HEK293 (cell line): Measurements from ENCODE around the gene SERPINA6.
"Not testable (repeated sequence)": the region's sequence is repeated elsewhere in the genome, so short reads cannot be mapped to it uniquely, and the experiment has no call there.

ENCODE experiments used
- CTCF ChIA-PET: fragments of 350-600 bp; formaldehyde crosslinking; extraction: SDS; loops from one replicate; lab custom pipeline; 2021; ENCODE audit warnings: antibody characterized with exemption; lab: Yijun Ruan, JAX
- POLR2A ChIA-PET: fragments of 300-600 bp; formaldehyde crosslinking; extraction: SDS; loops from one replicate; lab custom pipeline; 2020; ENCODE audit warnings: antibody characterized with exemption, inconsistent platforms; lab: Yijun Ruan, JAX
- H3K27ac ChIP-seq: fragments of 200-500 bp; sonication (Bioruptor generic); 2 replicates; pipeline ENCODE4 v1.5.1; 2014; ENCODE audit warnings: low read depth, low read length, control low read depth, inconsistent platforms; ENCODE audit errors: extremely low read depth
- H3K36me3 ChIP-seq, 2 experiments: fragments of 200-500 bp in 1 of 2; sonication (Bioruptor generic) in 1 of 2; 1 replicate in 1 of 2; 2 replicates in 1 of 2; pipeline ENCODE4 v1.5.1; 2014 to 2017; ENCODE audit warnings: inconsistent platforms in 2 of 2, low read length in 2 of 2; ENCODE audit not compliant: control insufficient read depth in 2 of 2, insufficient read depth in 1 of 2
- H3K4me1 ChIP-seq: fragments of 200-500 bp; sonication (Bioruptor generic); 2 replicates; pipeline ENCODE4 v1.5.1; 2014; ENCODE audit warnings: mild to moderate bottlenecking, low read length, inconsistent platforms; ENCODE audit not compliant: control insufficient read depth, insufficient read depth
- H3K4me3 ChIP-seq: 2 replicates; pipeline ENCODE4 v1.5.1; 2011; ENCODE audit warnings: low read depth, mild to moderate bottlenecking, control low read depth, low read length, moderate library complexity
- H3K9me3 ChIP-seq: fragments of 200-500 bp; sonication (Bioruptor generic); 2 replicates; pipeline ENCODE4 v1.5.1; 2014; ENCODE audit warnings: low read depth, low read length, inconsistent platforms; ENCODE audit not compliant: control insufficient read depth, insufficient read depth
- GLIS1 ChIP-seq: fragments of 450-650 bp; formaldehyde crosslinking; IDR thresholded peaks from 2 replicates; pipeline ENCODE4 v1.5.1; 2016; ENCODE audit warnings: missing biosample characterization, missing genetic modification characterization
- GLIS2 ChIP-seq: fragments of 450-650 bp; formaldehyde crosslinking; IDR thresholded peaks from 2 replicates; pipeline ENCODE4 v1.5.1; 2016; ENCODE audit warnings: missing biosample characterization, missing genetic modification characterization
- KLF7 ChIP-seq: fragments of 450-650 bp; formaldehyde crosslinking; IDR thresholded peaks from 2 replicates; pipeline ENCODE4 v1.5.1; 2016; ENCODE audit warnings: missing biosample characterization, missing genetic modification characterization, borderline replicate concordance
- OVOL3 ChIP-seq: fragments of 450-650 bp; formaldehyde crosslinking; IDR thresholded peaks from 2 replicates; pipeline ENCODE4 v1.5.1; 2016; ENCODE audit warnings: missing biosample characterization, missing genetic modification characterization
- ZBTB44 ChIP-seq: fragments of 450-650 bp; IDR thresholded peaks from 2 replicates; pipeline ENCODE4 v1.5.1; 2018; ENCODE audit warnings: missing biosample characterization, mild to moderate bottlenecking, missing genetic modification characterization
- ZFP41 ChIP-seq: fragments of 450-650 bp; formaldehyde crosslinking; IDR thresholded peaks from 2 replicates; pipeline ENCODE4 v1.5.1; 2016; ENCODE audit warnings: missing biosample characterization, missing genetic modification characterization, borderline replicate concordance
- ZNF10 ChIP-seq: fragments of 450-650 bp; formaldehyde crosslinking; IDR thresholded peaks from 2 replicates; pipeline ENCODE4 v1.5.1; 2017; ENCODE audit warnings: missing biosample characterization, missing genetic modification characterization
- ZNF112 ChIP-seq: fragments of 450-650 bp; formaldehyde crosslinking; IDR thresholded peaks from 2 replicates; pipeline ENCODE4 v1.5.0; 2017; ENCODE audit warnings: missing biosample characterization, missing genetic modification characterization
- ZNF148 ChIP-seq: fragments of 450-650 bp; formaldehyde crosslinking; IDR thresholded peaks from 2 replicates; pipeline ENCODE4 v1.5.0; 2017; ENCODE audit warnings: missing biosample characterization, missing genetic modification characterization, borderline replicate concordance
- ZNF223 ChIP-seq: fragments of 450-650 bp; formaldehyde crosslinking; IDR thresholded peaks from 2 replicates; pipeline ENCODE4 v1.5.1; 2016; ENCODE audit warnings: missing biosample characterization, missing genetic modification characterization
- ZNF521 ChIP-seq: fragments of 450-650 bp; formaldehyde crosslinking; IDR thresholded peaks from 2 replicates; pipeline ENCODE4 v1.5.1; 2017; ENCODE audit warnings: missing biosample characterization, mild to moderate bottlenecking, missing genetic modification characterization
- ZNF530 ChIP-seq: fragments of 450-650 bp; formaldehyde crosslinking; IDR thresholded peaks from 2 replicates; pipeline ENCODE4 v1.5.1; 2016; ENCODE audit warnings: low read depth, missing biosample characterization, missing genetic modification characterization
- ZNF660 ChIP-seq: fragments of 450-650 bp; IDR thresholded peaks from 2 replicates; pipeline ENCODE4 v1.5.1; 2018; ENCODE audit warnings: missing biosample characterization, mild to moderate bottlenecking, missing genetic modification characterization
- ZNF791 ChIP-seq: fragments of 450-650 bp; formaldehyde crosslinking; IDR thresholded peaks from 2 replicates; pipeline ENCODE4 v1.5.1; 2016; ENCODE audit warnings: missing biosample characterization, missing genetic modification characterization
- ZSCAN18 ChIP-seq: fragments of 450-650 bp; formaldehyde crosslinking; IDR thresholded peaks from 2 replicates; pipeline ENCODE4 v1.5.1; 2016; ENCODE audit warnings: missing biosample characterization, missing genetic modification characterization

The SERPINA6 gene

DNA sequence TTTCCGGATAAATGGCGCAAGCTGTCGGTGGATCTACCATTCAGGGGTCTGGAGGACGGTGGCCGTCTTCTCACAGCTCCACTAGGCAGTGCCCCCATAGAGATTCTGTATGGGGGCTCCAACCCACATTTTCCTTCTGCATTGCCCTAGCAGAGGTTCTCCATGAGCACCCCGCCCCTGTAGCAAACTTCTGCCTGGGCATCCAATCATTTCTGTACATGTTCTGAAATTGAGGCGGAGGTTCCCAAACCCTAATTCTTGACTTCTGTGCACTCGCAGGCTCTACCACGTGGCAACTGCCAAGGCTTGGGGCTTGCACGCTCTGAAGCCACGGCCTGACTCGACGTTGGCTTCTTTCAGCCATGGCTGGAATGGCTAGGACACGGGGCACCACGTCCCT, 25.0 kb downstream of the SERPINA6 start:
- Histone ChIP-seq H3K4me1 (no peaks in the 10 kb centered on the region), H3K27ac (no peak overlapping the region), H3K9me3 (no peaks in the 10 kb centered on the region), H3K4me3 (no peak overlapping the region), H3K36me3 (no peaks in the 10 kb centered on the region)
- CTCF ChIA-PET, result no interaction called here
- POLR2A ChIA-PET, result no interaction called here
- TF ChIP-seq KLF7 (tag by site-specific recombination), result no peak
- TF ChIP-seq ZNF148, result no peak
- TF ChIP-seq ZFP41 (tag by site-specific recombination), result no peak
- no peak for TF ChIP-seq ZBTB44
- TF ChIP-seq ZNF10 (tag by site-specific recombination), result no peak
- no peak for TF ChIP-seq ZNF660
- no peak for TF ChIP-seq ZNF112 (tag by site-specific recombination)
- TF ChIP-seq ZNF530 (tag by site-specific recombination), result no peak
- no peak for TF ChIP-seq OVOL3 (tag by site-specific recombination)

DNA sequence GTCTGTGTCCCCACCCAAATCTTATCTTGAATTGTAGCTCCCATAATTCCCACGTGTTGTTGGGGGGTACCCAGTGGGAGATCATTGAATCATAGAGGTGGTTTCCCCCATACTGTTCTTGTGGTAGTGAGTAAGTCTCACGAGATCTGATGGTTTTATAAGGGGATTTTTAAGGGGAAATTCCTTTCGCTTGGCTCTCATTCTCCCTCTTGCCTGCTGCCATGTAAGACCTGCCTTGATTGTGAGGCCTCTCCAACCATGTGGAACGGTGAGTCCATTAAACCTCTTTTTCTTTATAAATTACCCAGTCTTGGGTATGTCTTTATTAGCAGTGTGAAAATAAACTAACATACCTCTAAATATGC, 27.0 kb downstream of the SERPINA6 start:
- H3K36me3 ChIP-seq, CTCF ChIA-PET, H3K4me1 ChIP-seq, H3K4me3 ChIP-seq, H3K27ac ChIP-seq, H3K9me3 ChIP-seq, POLR2A ChIA-PET: not testable (repeated sequence)

- ChIA-PET POLR2A (no interaction called here), CTCF (interaction anchor here (0.7 to 1.4 kb wide), 2 partner anchors 192 to 1132 kb away, joined by 3 to 4 read pairs; no protein-coding TSS in a partner anchor)
- Histone ChIP-seq H3K36me3 (no peaks in the 10 kb centered on the region), H3K4me1 (no peaks in the 10 kb centered on the region), H3K27ac (no peak overlapping the region), H3K4me3 (no peak overlapping the region), H3K9me3 (no peaks in the 10 kb centered on the region)
- TF ChIP-seq ZNF112 (tag by site-specific recombination) (no peak), ZNF521 (tag by site-specific recombination) (no peak), ZNF223 (tag by site-specific recombination) (no peak), ZSCAN18 (tag by site-specific recombination) (no peak), GLIS2 (no peak), GLIS1 (tag by site-specific recombination) (no peak), ZNF791 (no peak)
Measured at GRCh38 chr14:94295360-94296180, 27.6 kb downstream of the SERPINA6 start.
